Activated CD4-positive, alpha-beta T cell treated with anti-CD3 and anti-CD28 coated beads, Interleukin-2, Interleukin-4, amounts not matched to agents 100 ng/mL and 50 ng/mL, durations not matched to agents 16 hours and 8 hours (primary cell): ENCODE measurements around the gene VPS35.
"Not testable (repeated sequence)": the region's sequence is repeated elsewhere in the genome, so short reads cannot be mapped to it uniquely, and the experiment has no call there.

ENCODE experiments used
- DNase-seq: peaks from one replicate; pipeline ENCODE4 v3.0.0-alpha.2; 2020; ENCODE audit warnings: low spot score

The VPS35 gene

GRCh38 chr16:46658925-46659324 is 30.1 kb downstream of the VPS35 start:
- DNase-seq = peak; percentile 38

GRCh38 chr16:46651305-46651704 is 37.7 kb downstream of the VPS35 start:
- DNase-seq = no peak

GRCh38 chr16:46650254-46650623 is 38.7 kb downstream of the VPS35 start:
- DNase-seq = no peak

- DNase-seq = no peak
Observed at GRCh38 chr16:46649588-46650253, 39.3 kb downstream of the VPS35 start.

GRCh38 chr16:46648656-46649055 is 40.3 kb downstream of the VPS35 start:
- no peak for DNase-seq

GRCh38 chr16:46638947-46639925 is 49.7 kb downstream of the VPS35 start:
- DNase-seq = no peak

GRCh38 chr16:46632778-46633733 is 55.9 kb downstream of the VPS35 start:
- DNase-seq = no peak

- no peak for DNase-seq
Observed at GRCh38 chr16:46629331-46630219, 59.4 kb downstream of the VPS35 start.

GRCh38 chr16:46627746-46628145 is 61.2 kb downstream of the VPS35 start:
- no peak for DNase-seq

- DNase-seq = not testable (repeated sequence)
Observed at GRCh38 chr16:46626681-46627080, 62.3 kb downstream of the VPS35 start.

GRCh38 chr16:46624862-46625261 is 64.1 kb downstream of the VPS35 start:
- not testable (repeated sequence) for DNase-seq

GRCh38 chr16:46623707-46624106 is 65.3 kb downstream of the VPS35 start:
- not testable (repeated sequence) for DNase-seq

GRCh38 chr16:46623246-46623645 is 65.7 kb downstream of the VPS35 start:
- DNase-seq = not testable (repeated sequence)

GRCh38 chr16:46621934-46622676 is 66.9 kb downstream of the VPS35 start:
- DNase-seq = no peak

GRCh38 chr16:46621006-46621933 is 67.7 kb downstream of the VPS35 start, which contains the start of gene SHCBP1:
Gene SHCBP1 (minus strand): TSS chr16:46621379. CDS start chr16:46621359, 20 bp downstream.
- peak; percentile 90 for DNase-seq

GRCh38 chr16:46620266-46621005 is 68.5 kb downstream of the VPS35 start:
- DNase-seq = peak; percentile 25

- no peak for DNase-seq
Observed at GRCh38 chr16:46618516-46618915, 70.5 kb downstream of the VPS35 start.

GRCh38 chr16:46614006-46614405 is 75.0 kb downstream of the VPS35 start:
- no peak for DNase-seq
